Upper lobe of left lung (tissue), 4 donors: ENCODE measurements around the gene MYH13.

Experiments
- CTCF ChIP-seq, 6 experiments: fragments of 450-650 bp in 4 of 6; fragments of 200-600 bp in 2 of 6; sonication (generic) in 2 of 6; IDR thresholded peaks; one replicate each; pipeline ENCODE4 v1.5.1; 2016 to 2019; ENCODE audit warnings: antibody characterized with exemption in 6 of 6
- EP300 ChIP-seq, 4 donors: sonication (generic); formaldehyde crosslinking; IDR thresholded peaks; one replicate each; pipeline ENCODE4 v1.5.1; 2017; ENCODE audit warnings: antibody characterized with exemption in 4 of 4, control low read depth in 2 of 4
- POLR2A ChIP-seq, 4 donors: fragments of 450-650 bp; IDR thresholded peaks; one replicate each; pipeline ENCODE4 v1.5.1; 2016 to 2017; ENCODE audit warnings: antibody characterized with exemption in 4 of 4, mild to moderate bottlenecking in 2 of 4
- POLR2AphosphoS5 ChIP-seq, 2 donors: sonication (generic); formaldehyde crosslinking; IDR thresholded peaks; one replicate each; pipeline ENCODE4 v1.5.1; 2017; ENCODE audit warnings: antibody characterized with exemption in 2 of 2

DNA sequence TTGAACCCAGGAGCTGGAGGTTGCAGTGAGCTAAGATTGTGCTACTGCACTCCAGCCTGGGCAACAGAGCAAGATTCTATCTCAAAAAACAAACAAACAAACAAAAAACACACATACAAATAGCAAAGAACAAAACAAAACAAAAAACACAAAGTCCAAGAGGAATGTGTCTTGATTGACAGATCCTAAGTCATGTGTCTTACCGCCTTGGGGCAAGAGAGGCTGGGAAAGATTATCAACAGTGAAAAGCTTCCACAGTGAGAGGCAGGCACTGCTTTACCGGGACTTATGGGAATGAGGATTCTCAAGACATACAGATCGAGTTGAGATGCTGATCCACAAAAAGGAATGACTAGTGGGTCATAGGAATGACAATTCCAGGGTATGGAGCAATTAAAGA, 111.7 kb downstream of the MYH13 start:
- TF ChIP-seq CTCF (IDR thresholded peaks at IDR 0.05) (no peak), EP300 (IDR thresholded peaks at IDR 0.05) (no peak), POLR2A (IDR thresholded peaks at IDR 0.05) (no peak), POLR2AphosphoS5 (IDR thresholded peaks at IDR 0.05) (no peak)
